Daoy (cell line): ENCODE measurements around the gene CNPY2. TPM values are rescaled to one million over a fixed set of nuclear protein-coding genes. Genes with fewer than 3 reads are reported as not detected.
"Not testable (repeated sequence)": the region's sequence is repeated elsewhere in the genome, so short reads cannot be mapped to it uniquely, and the experiment has no call there.

Source experiments
- DNase-seq: peaks from one replicate; pipeline ENCODE4 v3.0.0-alpha.2; 2015; ENCODE audit warnings: low read depth
- total RNA-seq: library from RNA; depleted of rRNA; stranded (reverse); fragments of >200 nt; shearing (Covaris generic); gene quantifications from 2 replicates; pipeline ENCODE4 v1.2.3, GENCODE V29; 2014

Gene CNPY2
- total RNA-seq, 1 experiment from 2014 or later: 177 TPM

DNA sequence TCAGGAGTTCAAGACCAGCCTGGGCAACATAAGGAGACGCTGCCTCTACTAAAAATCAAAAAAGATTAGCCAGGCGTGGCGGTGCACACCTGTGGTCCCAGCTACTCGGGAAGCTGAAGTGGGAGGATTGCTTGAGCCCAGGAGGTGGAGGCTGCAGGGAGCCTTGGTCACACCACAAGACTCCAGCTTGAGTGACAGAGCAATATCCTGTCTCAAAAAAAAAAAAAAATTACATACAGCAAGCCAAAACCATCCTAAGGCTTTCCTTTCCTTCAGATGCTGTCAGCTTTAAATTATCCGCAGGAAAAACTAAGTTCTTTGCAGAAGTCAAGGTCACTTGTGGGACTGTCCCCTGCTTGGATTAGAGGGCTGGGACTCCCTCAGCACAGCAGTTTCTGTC is 17.0 kb downstream of the CNPY2 start:
- DNase-seq: no peak

- DNase-seq: no peak
Measured at GRCh38 chr12:56297400-56297799, 18.4 kb downstream of the CNPY2 start.

DNA sequence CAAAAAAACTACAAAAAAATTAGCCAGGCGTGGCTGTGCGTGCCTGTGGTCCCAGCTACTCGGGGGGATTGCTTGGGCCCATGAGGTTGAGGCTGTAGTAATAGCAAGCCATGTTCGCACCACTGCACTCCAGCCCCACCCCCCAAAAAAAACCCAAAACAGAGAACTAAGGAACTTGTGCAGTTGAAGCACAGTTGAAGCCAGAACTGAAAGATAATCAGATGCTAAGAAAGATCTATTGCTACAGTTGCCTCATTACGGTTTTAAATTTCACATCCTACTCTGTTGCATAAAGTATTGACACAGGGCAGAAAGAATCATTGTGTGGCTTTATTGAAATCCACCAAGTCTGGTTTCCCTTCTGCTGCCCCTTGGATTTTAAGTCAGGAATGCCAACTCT is 19.5 kb downstream of the CNPY2 start:
- DNase-seq: no peak

- no peak for DNase-seq
Measured at GRCh38 chr12:56293795-56294194, 22.0 kb downstream of the CNPY2 start.

- DNase-seq: no peak
Measured at GRCh38 chr12:56288705-56289387, 26.9 kb downstream of the CNPY2 start.

GRCh38 chr12:56286044-56286830 is 29.6 kb downstream of the CNPY2 start:
- DNase-seq: no peak

- DNase-seq: not testable (repeated sequence)
Measured at GRCh38 chr12:56284263-56284662, 31.5 kb downstream of the CNPY2 start.

- DNase-seq: no peak
Measured at GRCh38 chr12:56282579-56282978, 33.2 kb downstream of the CNPY2 start.

DNA sequence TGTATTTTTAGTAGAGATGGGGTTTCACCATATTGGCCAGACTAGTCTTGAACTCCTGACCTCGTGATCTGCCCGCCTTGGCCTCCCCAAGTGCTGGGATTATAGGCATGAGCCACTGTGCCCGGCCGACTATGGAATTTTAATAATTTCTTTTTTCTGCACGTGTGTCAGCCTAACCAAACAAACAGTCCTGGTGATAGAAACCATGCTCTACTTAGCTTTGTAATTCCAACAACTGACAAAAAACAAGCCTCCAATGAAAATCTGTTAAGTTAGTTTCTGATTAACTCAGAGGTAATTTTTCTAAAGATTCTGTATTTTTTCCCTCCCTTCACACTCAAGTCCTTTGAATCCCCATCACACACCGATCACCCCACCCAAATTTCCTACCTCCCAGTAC is 33.8 kb downstream of the CNPY2 start:
- DNase-seq: no peak

GRCh38 chr12:56280849-56281248 is 34.9 kb downstream of the CNPY2 start:
- DNase-seq: no peak

GRCh38 chr12:56278905-56279304 is 36.9 kb downstream of the CNPY2 start:
- no peak for DNase-seq

DNA sequence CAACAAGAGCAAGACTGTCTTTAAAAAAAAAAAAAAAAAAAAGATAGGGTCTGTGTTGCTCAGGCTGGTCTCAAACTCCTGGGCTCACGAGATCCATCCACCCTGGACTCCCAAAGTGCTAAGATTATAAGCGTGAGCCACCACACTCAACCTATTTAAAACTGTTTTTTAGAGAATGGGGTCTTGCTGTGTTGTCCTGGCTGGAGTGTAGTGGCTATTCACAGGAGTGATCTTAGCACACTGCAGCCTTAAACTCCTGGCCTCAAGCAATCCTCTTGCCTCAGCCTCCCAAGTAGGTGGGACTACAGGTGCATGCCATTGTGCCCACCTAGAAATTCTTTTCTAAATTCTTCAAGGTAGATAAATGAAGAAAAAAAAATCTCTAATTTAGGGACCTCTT is 41.5 kb downstream of the CNPY2 start:
- no peak for DNase-seq

DNA sequence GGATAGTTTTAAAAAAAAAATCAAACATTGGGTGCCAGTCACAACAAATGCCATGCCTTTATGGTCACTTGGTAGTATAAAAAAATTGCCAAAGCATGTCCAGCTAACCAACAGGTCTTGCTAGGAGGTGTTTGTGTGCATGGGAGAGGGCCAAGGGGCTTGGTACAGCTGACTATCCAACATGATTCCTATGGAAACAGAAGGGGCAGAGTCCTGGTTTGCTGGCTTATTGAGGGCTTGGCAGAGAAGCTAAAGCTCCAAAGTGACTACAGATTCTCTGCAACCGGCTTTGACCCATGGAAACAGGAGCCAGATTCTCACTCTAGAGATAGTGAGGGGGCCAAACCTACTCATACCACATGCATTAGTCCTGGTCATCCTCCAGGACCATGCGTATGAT is 43.3 kb downstream of the CNPY2 start:
- DNase-seq: not testable (repeated sequence)

DNA sequence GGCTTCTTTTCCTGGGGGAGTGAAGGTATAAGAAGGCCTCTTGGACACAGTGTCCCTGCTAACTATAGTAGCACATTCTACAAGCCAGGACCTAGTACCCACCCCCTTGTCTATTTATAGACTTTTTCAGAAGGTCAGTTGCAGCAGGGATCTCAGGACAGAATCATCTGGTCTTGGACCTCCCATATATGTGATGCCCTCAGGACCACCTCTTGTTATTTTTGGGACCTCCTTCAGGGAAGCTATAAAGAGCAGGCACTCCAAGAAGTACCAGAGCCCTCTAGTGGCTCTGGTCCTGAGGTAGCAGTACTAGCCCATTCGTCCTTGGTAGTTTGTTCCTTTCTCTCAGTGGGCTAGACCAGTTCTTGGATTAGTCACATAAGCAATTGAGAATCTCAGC is 44.8 kb downstream of the CNPY2 start:
- DNase-seq: peak; percentile 10

- no peak for DNase-seq
Measured at GRCh38 chr12:56267443-56268071, 48.2 kb downstream of the CNPY2 start.

DNA sequence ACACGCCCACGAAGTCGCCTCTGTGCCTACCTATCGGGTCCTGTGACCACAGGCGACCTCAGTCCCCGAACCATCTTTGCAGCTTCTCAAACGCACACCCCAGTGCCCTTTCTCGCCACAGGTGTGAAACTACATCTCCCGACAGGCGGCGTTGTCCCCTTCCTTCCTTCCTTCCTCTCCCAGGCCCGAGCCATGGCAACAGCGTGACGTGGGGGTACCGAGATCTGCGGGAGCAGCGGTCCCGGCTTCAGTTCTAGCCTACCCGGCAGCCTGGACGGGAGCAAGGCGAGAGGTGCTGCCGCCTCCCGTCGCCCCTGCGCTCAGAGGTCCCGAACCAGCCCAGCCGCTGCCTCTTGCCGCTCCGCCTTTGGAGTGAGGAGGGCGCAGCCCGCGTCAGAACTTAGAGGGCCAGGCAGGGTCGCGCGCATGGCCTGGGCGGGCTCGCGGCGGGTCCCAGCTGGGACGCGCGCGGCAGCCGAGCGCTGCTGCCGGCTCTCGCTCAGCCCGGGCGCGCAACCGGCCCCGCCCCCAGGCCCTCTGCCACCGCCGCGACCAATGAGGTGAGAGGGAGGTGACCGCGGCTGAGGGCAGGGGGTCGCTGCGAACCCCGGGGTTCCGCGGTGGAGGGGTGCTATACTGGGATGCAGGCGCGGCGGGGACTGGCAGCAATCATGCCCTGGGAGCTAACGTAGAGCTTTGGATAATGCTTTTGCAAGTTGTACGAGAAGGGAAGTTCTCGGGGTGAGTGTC is 48.9 kb downstream of the CNPY2 start, which contains the start of gene COQ10A:
TSS of gene COQ10A (plus strand) at position 250 of the 750 bp plus-strand sequence. CDS start at position 427, 177 bp downstream.
- DNase-seq: peak; percentile 92

DNA sequence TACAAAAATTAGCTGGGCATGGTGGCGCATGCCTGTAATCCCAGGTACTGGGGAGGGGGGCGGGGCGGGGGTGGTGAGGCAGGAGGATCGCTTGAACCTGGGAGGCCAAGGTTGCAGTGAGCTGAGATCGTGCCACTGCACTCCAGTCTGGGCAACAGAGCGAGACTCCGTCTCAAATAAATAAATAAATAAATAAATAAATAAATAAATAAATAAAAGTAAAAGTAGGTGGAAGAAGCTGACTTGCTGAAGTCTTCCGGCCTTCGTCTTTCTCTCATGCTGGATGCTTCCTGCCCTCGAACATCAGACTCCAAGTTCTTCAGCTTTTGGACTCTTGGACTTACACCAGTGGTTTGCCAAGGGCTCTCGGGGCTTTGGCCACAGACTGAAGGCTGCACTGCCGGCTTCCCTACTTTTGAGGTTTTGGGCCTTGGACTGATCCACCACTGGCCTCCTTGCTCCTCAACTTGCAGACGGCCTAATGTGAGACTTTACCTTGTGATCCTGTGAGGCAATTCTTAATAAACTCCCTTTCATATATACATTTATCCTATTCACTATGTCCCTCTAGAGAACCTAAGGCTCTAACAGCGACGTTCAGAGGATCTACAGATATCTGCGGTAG is 49.6 kb downstream of the CNPY2 start:
- DNase-seq: not testable (repeated sequence)

DNA sequence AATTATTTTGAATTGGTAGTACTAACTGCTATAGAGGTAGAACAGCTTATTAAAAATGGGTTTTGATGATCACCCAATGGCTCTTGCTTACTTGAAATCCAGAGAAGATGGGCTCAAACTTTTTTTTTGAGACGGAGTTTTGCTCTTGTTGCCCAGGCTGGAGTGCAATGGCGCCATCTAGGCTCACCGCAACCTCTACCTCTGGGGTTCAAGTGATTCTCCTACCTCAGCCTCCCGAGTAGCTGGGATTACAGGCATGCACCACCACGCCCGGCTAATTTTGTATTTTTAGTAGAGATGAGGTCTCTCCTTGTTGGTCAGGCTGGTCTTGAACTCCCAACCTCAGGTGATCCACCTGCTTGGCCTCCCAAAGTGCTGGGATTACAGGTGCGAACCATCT is 52.8 kb downstream of the CNPY2 start:
- DNase-seq: not testable (repeated sequence)

DNA sequence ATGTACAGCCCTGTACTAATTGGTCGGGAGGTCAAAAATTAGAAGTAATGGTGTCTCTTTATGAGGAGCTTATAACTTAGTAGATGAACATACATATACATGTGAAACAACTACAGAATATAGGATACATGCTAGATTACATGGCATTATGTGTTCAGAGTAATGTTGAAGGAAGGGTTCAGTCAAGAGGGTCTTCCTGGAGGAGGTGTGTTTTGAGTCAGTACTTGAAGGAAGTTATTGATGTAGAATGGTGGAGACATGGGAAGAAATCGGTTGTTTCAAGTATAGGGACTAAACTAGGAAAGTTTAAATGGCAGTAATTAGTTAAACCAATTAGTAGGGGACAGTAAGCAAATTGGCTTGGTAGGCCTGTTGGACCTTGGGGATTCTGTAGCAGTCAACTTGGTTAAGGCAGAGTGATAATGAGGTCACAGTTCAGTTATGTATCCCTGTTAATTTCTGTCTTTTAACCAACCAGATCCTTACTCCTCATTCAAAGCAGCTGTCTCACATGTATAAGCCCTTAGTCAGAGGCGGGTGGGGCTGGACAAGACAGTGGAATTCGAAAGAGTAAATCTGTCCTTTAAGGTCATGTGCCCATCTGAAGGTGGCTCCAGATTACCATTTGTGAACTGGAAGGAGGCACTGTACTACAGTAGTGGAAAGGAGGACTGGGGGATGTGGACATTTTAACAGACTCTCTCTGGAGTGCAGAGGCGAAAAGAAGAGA is 54.1 kb downstream of the CNPY2 start:
- DNase-seq: peak; percentile 78

DNA sequence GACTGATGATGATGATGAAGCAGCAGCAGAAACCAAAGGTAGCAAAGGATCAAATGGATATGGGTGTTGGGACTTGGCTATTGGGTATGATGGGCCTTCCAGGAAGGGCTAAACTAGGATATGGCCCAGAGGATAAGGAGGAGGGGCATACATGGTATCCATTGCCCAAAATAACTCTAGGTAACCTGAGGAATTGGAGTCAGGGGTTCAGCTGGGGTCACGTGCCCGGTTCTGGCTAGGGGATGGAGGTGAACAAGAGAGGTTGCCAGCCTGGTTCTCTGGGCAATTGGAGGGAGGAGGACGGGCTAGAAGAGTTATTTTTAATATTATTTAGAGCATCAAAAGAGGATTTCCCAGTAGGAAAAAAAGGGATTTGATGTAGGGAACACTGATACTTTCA is 54.9 kb downstream of the CNPY2 start:
- no peak for DNase-seq

GRCh38 chr12:56260380-56260779 is 55.4 kb downstream of the CNPY2 start:
- DNase-seq: no peak
